Measurements from ENCODE around the gene NADK2. TPM values are rescaled to one million over a fixed set of nuclear protein-coding genes. Genes with fewer than 3 reads are reported as not detected.
A peak's percentile ranks its signal among the peaks of the same experiment; 100 is the strongest.

NADK2 gene
- total RNA-seq, 1 donor from 2014 or later: 21.1 TPM

- H3K36me3 ChIP-seq: peaks cover 9% of the 10 kb centered on the region
- TF ChIP-seq, protein P1, sequence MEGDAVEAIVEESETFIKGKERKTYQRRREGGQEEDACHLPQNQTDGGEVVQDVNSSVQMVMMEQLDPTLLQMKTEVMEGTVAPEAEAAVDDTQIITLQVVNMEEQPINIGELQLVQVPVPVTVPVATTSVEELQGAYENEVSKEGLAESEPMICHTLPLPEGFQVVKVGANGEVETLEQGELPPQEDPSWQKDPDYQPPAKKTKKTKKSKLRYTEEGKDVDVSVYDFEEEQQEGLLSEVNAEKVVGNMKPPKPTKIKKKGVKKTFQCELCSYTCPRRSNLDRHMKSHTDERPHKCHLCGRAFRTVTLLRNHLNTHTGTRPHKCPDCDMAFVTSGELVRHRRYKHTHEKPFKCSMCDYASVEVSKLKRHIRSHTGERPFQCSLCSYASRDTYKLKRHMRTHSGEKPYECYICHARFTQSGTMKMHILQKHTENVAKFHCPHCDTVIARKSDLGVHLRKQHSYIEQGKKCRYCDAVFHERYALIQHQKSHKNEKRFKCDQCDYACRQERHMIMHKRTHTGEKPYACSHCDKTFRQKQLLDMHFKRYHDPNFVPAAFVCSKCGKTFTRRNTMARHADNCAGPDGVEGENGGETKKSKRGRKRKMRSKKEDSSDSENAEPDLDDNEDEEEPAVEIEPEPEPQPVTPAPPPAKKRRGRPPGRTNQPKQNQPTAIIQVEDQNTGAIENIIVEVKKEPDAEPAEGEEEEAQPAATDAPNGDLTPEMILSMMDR (IDR thresholded peaks at IDR 0.05): no peak
- H3K27me3 ChIP-seq: no peaks in the 10 kb centered on the region
- H3K4me1 ChIP-seq: peaks cover 34% of the 10 kb centered on the region
- H3K9me3 ChIP-seq: no peaks in the 10 kb centered on the region
- ATAC-seq (peak; percentile 100), DNase-seq (peak; percentile 99)
- intact Hi-C loops (cut with DNase I): no loop called here
- peak within 1 kb of the TSS; percentile 96 for H3K4me3 ChIP-seq
- peak within 1 kb of the TSS; percentile 88 for H3K27ac ChIP-seq
These were observed 90.0 kb downstream of the NADK2 start, which contains the start of the genes LMBRD2 and SKP2 for GRCh38 chr5:36151434-36152323. Gene LMBRD2, minus strand, starts transcription at chr5:36151887. Its CDS starts 8,538 bp downstream, at chr5:36143349. Gene SKP2, plus strand, starts transcription at chr5:36152111. Its CDS starts 152 bp downstream, at chr5:36152263.

DNA sequence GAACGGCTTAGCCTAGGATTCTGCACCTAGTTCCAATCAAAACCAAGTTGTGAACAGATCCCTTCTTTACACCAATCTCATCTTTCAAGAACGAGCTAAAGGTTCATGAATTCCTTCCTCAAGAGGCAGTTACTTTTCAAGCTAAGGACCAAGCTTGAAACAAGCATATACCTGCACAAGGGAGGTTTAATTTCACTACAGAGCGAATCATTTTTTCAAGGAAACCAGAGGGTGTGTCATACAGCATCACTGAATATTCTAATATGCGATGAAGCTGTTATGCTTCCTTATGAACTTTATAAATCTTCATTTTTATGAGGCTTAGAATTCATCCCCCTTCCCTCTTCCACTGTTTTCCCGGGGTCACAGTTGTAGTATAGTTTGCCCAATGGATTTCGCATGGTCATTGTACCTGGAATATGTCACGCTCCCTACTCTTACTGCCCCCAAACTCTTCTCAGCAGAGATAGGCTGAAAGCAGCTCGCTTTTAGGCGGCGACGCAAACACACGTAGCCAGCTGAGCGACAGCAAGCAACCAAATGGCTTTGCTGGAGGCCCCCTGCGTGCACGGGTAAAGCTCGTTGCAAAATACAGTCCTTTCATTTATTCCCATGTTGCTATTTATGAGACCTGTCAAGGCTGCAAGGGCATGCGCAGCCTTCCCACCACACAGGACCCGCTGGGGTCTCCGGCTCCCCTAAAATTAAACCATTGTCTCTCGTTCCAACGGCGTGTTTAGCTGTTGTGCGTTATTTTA lies 90.9 kb downstream of the NADK2 start:
- H3K27ac ChIP-seq: peak overlapping the region; percentile 88
- DNase-seq (no peak), ATAC-seq (peak; percentile 37)
- TF ChIP-seq, protein P1 (IDR thresholded peaks at IDR 0.05): no peak
- H3K36me3 ChIP-seq: peaks cover 6% of the 10 kb centered on the region
- H3K4me3 ChIP-seq: peak overlapping the region; percentile 96
- intact Hi-C loops (cut with DNase I): no loop called here
- H3K4me1 ChIP-seq: peaks cover 26% of the 10 kb centered on the region
- H3K27me3 ChIP-seq: no peaks in the 10 kb centered on the region
- no peaks in the 10 kb centered on the region for H3K9me3 ChIP-seq

DNA sequence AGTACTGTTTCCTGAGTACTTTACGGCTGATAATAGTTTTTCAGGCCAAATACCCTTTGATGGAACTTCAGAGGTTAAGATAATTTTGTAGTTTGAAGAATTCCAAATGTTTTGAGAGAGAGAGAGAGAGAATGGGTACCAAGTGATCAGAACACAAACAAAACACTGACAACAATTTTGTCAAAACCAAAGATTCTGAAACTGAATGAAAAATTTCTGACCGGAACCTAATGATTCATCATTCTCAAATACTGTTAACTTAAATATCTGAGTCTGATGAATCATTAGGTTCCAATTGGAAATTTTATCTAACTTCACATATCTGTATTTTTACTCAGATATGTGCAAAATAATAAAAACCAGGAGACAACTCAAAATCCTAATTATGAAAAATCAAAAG lies 94.0 kb downstream of the NADK2 start:
- ATAC-seq: no peak
- TF ChIP-seq, protein P1 (IDR thresholded peaks at IDR 0.05): no peak
- intact Hi-C loops (cut with DNase I): no loop called here
- no peak for DNase-seq
- peaks cover 7% of the 10 kb centered on the region for H3K4me1 ChIP-seq
- no peaks in the 10 kb centered on the region for H3K27me3 ChIP-seq
- H3K4me3 ChIP-seq: no peak overlapping the region
- no peak overlapping the region for H3K27ac ChIP-seq
- H3K36me3 ChIP-seq: no peaks in the 10 kb centered on the region
- H3K9me3 ChIP-seq: no peaks in the 10 kb centered on the region

GRCh38 chr5:36146390-36146789 lies 95.3 kb downstream of the NADK2 start:
- no peaks in the 10 kb centered on the region for H3K27me3 ChIP-seq
- peaks cover 5% of the 10 kb centered on the region for H3K36me3 ChIP-seq
- no peak for ATAC-seq

GRCh38 chr5:36145311-36145710 lies 96.4 kb downstream of the NADK2 start:
- intact Hi-C loops (cut with DNase I): no loop called here
- Histone ChIP-seq H3K27ac (no peak overlapping the region), H3K4me3 (no peak overlapping the region), H3K4me1 (peaks cover under 1% of the 10 kb centered on the region), H3K27me3 (no peaks in the 10 kb centered on the region), H3K36me3 (peaks cover 16% of the 10 kb centered on the region), H3K9me3 (no peaks in the 10 kb centered on the region)
- DNase-seq: no peak
- ATAC-seq: no peak
- TF ChIP-seq, protein P1 (IDR thresholded peaks at IDR 0.05): no peak

More at GRCh38 chr5:36146390-36146789, 95.3 kb downstream of the NADK2 start:
- no peak overlapping the region for H3K4me3 ChIP-seq
- H3K9me3 ChIP-seq: no peaks in the 10 kb centered on the region
- DNase-seq: no peak
- intact Hi-C loops (cut with DNase I): no loop called here
- TF ChIP-seq, protein P1 (IDR thresholded peaks at IDR 0.05): no peak
- peaks cover 6% of the 10 kb centered on the region for H3K4me1 ChIP-seq
- H3K27ac ChIP-seq: no peak overlapping the region

Small RNAs within 50 kb of the gene (microRNA-seq; reads per million reads assigned to microRNA genes)
- gene MIR580 (ENCODE audit: borderline microRNAs expressed): not detected

Other genes with a start within 250 kb of the NADK2 start
- gene UGT3A2, start 175.0 kb downstream of the NADK2 start, total RNA-seq: not detected
- 10.0 TPM for gene LMBRD2, start 90.0 kb downstream of the NADK2 start, total RNA-seq
- 12.1 TPM for gene SKP2, start 89.8 kb downstream of the NADK2 start, total RNA-seq
- gene RANBP3L, start 60.0 kb upstream of the NADK2 start, total RNA-seq: 7.1 TPM